ENCODE results near the gene LYPLA2. TPM values are rescaled to one million over a fixed set of nuclear protein-coding genes. Genes with fewer than 3 reads are reported as not detected.
A peak's percentile ranks its signal among the peaks of the same experiment; 100 is the strongest.

Gene LYPLA2
- polyA plus RNA-seq, 1 of the 3 experiments (the other 2 are of a cell fraction) = 109 TPM

- DNase-seq = peak; percentile 67
- no peak overlapping the region for H3K9ac ChIP-seq
- H2AFZ ChIP-seq (ENCODE audit: low read depth) = no peak overlapping the region
- H3K9me2 ChIP-seq = no peaks in the 10 kb centered on the region
- no peaks in the 10 kb centered on the region for H3K27me3 ChIP-seq (ENCODE audit: insufficient read depth)
- ChIA-PET POLR2A (no interaction called here), CTCF (interaction anchor here (0.6 to 4.0 kb wide), 11 partner anchors 8 to 254 kb away, joined by 3 to 12 read pairs (median 4); partner anchors contain the start of gene ELOA)
- H3K36me3 ChIP-seq (replicated peaks in 1 of 2; ENCODE audit: control insufficient read depth in 1 of 2, insufficient read depth in 2 of 2, low read length in 1 of 2) = peaks cover 73 to 84% of the 10 kb centered on the region in 2 experiments
- H3K9me3 ChIP-seq = no peaks in the 10 kb centered on the region
- H3F3A ChIP-seq (replicated peaks; ENCODE audit: insufficient read depth) = peaks cover 7% of the 10 kb centered on the region
- H3K4me3 ChIP-seq (ENCODE audit: low read depth in 2 of 2, low read length in 1 of 2) = no peak overlapping the region
- WGBS (ENCODE audit: low lambda C conversion rate) = 67% methylated on average over 11 of the region's 11 CpGs
- H3K79me2 ChIP-seq (ENCODE audit: insufficient read depth) = peaks cover 76% of the 10 kb centered on the region
- no peak overlapping the region for H3K4me2 ChIP-seq
- H3K4me1 ChIP-seq (ENCODE audit: control insufficient read depth in 1 of 2, insufficient read depth in 2 of 2, low read depth in 1 of 2, low read length in 1 of 2) = peaks cover 0 to 10% of the 10 kb centered on the region in 2 experiments; a peak in 1 of 4 replicates
- TF ChIP-seq FOXJ3 (CRISPR knock-in tag; IDR thresholded peaks at IDR 0.05) = no peak
- no peak for TF ChIP-seq TAF1 (IDR thresholded peaks at IDR 0.05; ENCODE audit: borderline replicate concordance, low read depth, low read length)
- TF ChIP-seq MXI1 (IDR thresholded peaks at IDR 0.05; ENCODE audit: low read depth, low read length) = no peak
- TF ChIP-seq RXRA (IDR thresholded peaks at IDR 0.05; ENCODE audit: borderline replicate concordance, low read depth) = no peak
- TF ChIP-seq ELF1 (IDR thresholded peaks at IDR 0.05) = no peak
- no peak for TF ChIP-seq YY1 (IDR thresholded peaks at IDR 0.05; ENCODE audit: low read depth)
- TF ChIP-seq SMC3 (IDR thresholded peaks at IDR 0.05; ENCODE audit: low read depth, low read length) = peak; percentile 38
- peak; percentile 65 for TF ChIP-seq RAD21 (IDR thresholded peaks at IDR 0.05; ENCODE audit: low read length)
- TF ChIP-seq CTCF (IDR thresholded peaks at IDR 0.05) = peak; percentile 74
- no peak overlapping the region for H3K27ac ChIP-seq (ENCODE audit: low read depth in 2 of 2, low read length in 1 of 2)
- peaks cover 52% of the 10 kb centered on the region for H4K20me1 ChIP-seq (ENCODE audit: insufficient read depth)
Observed at GRCh38 chr1:23751050-23751814, 39.7 kb upstream of the LYPLA2 start.

DNA sequence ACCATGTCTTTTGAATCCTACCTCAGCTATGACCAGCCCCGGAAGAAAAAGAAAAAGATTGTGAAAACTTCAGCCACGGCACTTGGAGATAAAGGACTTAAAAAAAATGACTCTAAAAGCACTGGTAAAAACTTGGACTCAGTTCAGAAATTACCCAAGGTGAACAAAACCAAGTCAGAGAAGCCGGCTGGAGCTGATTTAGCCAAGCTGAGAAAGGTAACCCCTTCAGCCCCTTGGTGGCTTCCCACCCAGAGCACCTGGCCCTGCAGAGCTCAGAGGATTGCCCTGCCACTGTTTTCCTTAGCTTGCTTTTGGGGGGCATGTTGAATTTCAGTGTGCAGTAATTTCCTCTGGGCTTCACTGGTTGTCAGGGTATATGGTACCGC, 39.1 kb upstream of the LYPLA2 start:
- Histone ChIP-seq H3K4me2 (no peak overlapping the region), H4K20me1 (ENCODE audit: insufficient read depth) (peaks cover 47% of the 10 kb centered on the region), H3K27ac (ENCODE audit: low read depth in 2 of 2, low read length in 1 of 2) (no peak overlapping the region), H3K79me2 (ENCODE audit: insufficient read depth) (peaks cover 70% of the 10 kb centered on the region), H3K9me2 (no peaks in the 10 kb centered on the region), H3F3A (replicated peaks; ENCODE audit: insufficient read depth) (peaks cover 8% of the 10 kb centered on the region), H3K4me3 (ENCODE audit: low read depth in 2 of 2, low read length in 1 of 2) (no peak overlapping the region), H2AFZ (ENCODE audit: low read depth) (no peak overlapping the region), H3K4me1 (ENCODE audit: control insufficient read depth in 1 of 2, insufficient read depth in 2 of 2, low read depth in 1 of 2, low read length in 1 of 2) (peaks cover 0 to 10% of the 10 kb centered on the region in 2 experiments; a peak in 1 of 4 replicates), H3K9ac (no peak overlapping the region), H3K36me3 (replicated peaks in 1 of 2; ENCODE audit: control insufficient read depth in 1 of 2, insufficient read depth in 2 of 2, low read length in 1 of 2) (peaks cover 75 to 86% of the 10 kb centered on the region in 2 experiments), H3K9me3 (no peaks in the 10 kb centered on the region), H3K27me3 (ENCODE audit: insufficient read depth) (no peaks in the 10 kb centered on the region)
- DNase-seq = no peak
- WGBS (ENCODE audit: low lambda C conversion rate) = 93% methylated on average over 4 of the region's 4 CpGs
- POLR2A ChIA-PET = no interaction called here
- CTCF ChIA-PET = interaction anchor here (0.7 to 4.0 kb wide), 11 partner anchors 9 to 255 kb away, joined by 3 to 12 read pairs (median 4); partner anchors contain the start of gene ELOA
- TF ChIP-seq FOXJ3 (CRISPR knock-in tag; IDR thresholded peaks at IDR 0.05) = no peak
- TF ChIP-seq FOXM1 (IDR thresholded peaks at IDR 0.05; ENCODE audit: low read depth) = no peak
- TF ChIP-seq NFIC (IDR thresholded peaks at IDR 0.05; ENCODE audit: borderline replicate concordance) = no peak
- no peak for TF ChIP-seq RFX5 (IDR thresholded peaks at IDR 0.05; ENCODE audit: low read length)
- no peak for TF ChIP-seq NRF1 (IDR thresholded peaks at IDR 0.05; ENCODE audit: low read depth, low read length)
- no peak for TF ChIP-seq CHD2 (IDR thresholded peaks at IDR 0.05; ENCODE audit: low read length, partially characterized antibody)
- no peak for TF ChIP-seq JUND (IDR thresholded peaks at IDR 0.05)
- TF ChIP-seq SMC3 (IDR thresholded peaks at IDR 0.05; ENCODE audit: low read depth, low read length) = no peak
- no peak for TF ChIP-seq REST (IDR thresholded peaks at IDR 0.05; ENCODE audit: low read depth, low read length)
- TF ChIP-seq MXI1 (IDR thresholded peaks at IDR 0.05; ENCODE audit: low read depth, low read length) = no peak
- no peak for TF ChIP-seq ELF1 (IDR thresholded peaks at IDR 0.05)
- no peak for TF ChIP-seq IRF3 (IDR thresholded peaks at IDR 0.05; ENCODE audit: low read depth, low read length)
- TF ChIP-seq CTCF (IDR thresholded peaks at IDR 0.05) = no peak
- TF ChIP-seq POLR2AphosphoS5 (IDR thresholded peaks at IDR 0.05; ENCODE audit: low read depth, low read length) = no peak

Data from SK-N-SH (cell line).